PC-3 (cell line): Measurements from ENCODE around the gene GJA3. TPM values are rescaled to one million over a fixed set of nuclear protein-coding genes. Genes with fewer than 3 reads are reported as not detected.

Experiments used
- ATAC-seq: fragments of 200-7000 bp; cut with Tn5 transposase; 2 replicates; pipeline ENCODE4 v1.9.1; 2020; ENCODE audit warnings: mild to moderate bottlenecking, moderate library complexity
- BruUV-seq: library from RNA; stranded (reverse); fragments of 400-500 nt; replicated peaks from 2 replicates; lab custom pipeline; 2021; lab: Mats Ljungman, UMichigan
- CTCF ChIA-PET: fragments of 300-600 bp; sonication (Branson Sonifier 250); formaldehyde crosslinking; loops from one replicate; lab custom pipeline; 2022; ENCODE audit warnings: antibody characterized with exemption; lab: Charles Lee
- POLR2A ChIA-PET: fragments of 300-600 bp; sonication (Branson Sonifier 250); formaldehyde crosslinking; loops from one replicate; lab custom pipeline; 2022; ENCODE audit warnings: antibody characterized with exemption; ENCODE audit not compliant: unreplicated experiment; lab: Charles Lee
- DNase-seq: peaks from one replicate; pipeline ENCODE4 v3.0.0-alpha.2; 2015
- H2AFZ ChIP-seq: fragments of 300-600 bp; sonication (generic); 2 replicates; pipeline ENCODE4 v1.6.0; 2016; ENCODE audit warnings: antibody characterized with exemption, low read length
- H3F3A ChIP-seq: fragments of 300-600 bp; sonication (generic); one replicate; pipeline ENCODE4 v1.6.0; 2017; ENCODE audit warnings: antibody characterized with exemption, low read length, control low read depth, mild to moderate bottlenecking; ENCODE audit not compliant: unreplicated experiment
- H3K27ac ChIP-seq: fragments of 300-600 bp; sonication (generic); 2 replicates; pipeline ENCODE4 v1.5.1; 2016; ENCODE audit warnings: mild to moderate bottlenecking, low read length
- H3K27me3 ChIP-seq: fragments of 300-600 bp; sonication (generic); 2 replicates; pipeline ENCODE4 v1.6.1; 2016; ENCODE audit warnings: low read length, mixed read lengths
- H3K36me3 ChIP-seq: fragments of 300-600 bp; sonication (generic); 2 replicates; pipeline ENCODE4 v1.6.1; 2016; ENCODE audit warnings: low read depth, mixed run types, low read length, mixed read lengths
- H3K4me1 ChIP-seq: fragments of 300-600 bp; sonication (generic); 2 replicates; pipeline ENCODE4 v1.5.1; 2016; ENCODE audit warnings: low read length; ENCODE audit not compliant: insufficient read depth
- H3K4me2 ChIP-seq: fragments of 300-600 bp; sonication (generic); 2 replicates; pipeline ENCODE4 v1.6.0; 2016; ENCODE audit warnings: low read length
- H3K4me3 ChIP-seq: fragments of 300-600 bp; sonication (generic); 2 replicates; pipeline ENCODE4 v1.5.1; 2016; ENCODE audit warnings: mild to moderate bottlenecking, low read length, mixed read lengths
- H3K79me2 ChIP-seq: fragments of 300-600 bp; sonication (generic); 2 replicates; pipeline ENCODE4 v1.6.1; 2017; ENCODE audit warnings: low read length, mixed read lengths
- H3K9ac ChIP-seq: fragments of 300-600 bp; sonication (generic); 2 replicates; pipeline ENCODE4 v1.6.0; 2016; ENCODE audit warnings: mild to moderate bottlenecking, low read length
- H3K9me2 ChIP-seq: fragments of 300-600 bp; sonication (generic); replicated peaks from 2 replicates; pipeline ENCODE4 v1.6.1; 2016; ENCODE audit warnings: mixed run types, low read length, mixed read lengths
- H3K9me3 ChIP-seq: fragments of 300-600 bp; sonication (generic); 2 replicates; pipeline ENCODE4 v1.6.1; 2016; ENCODE audit warnings: low read length, mixed read lengths
- H4K20me1 ChIP-seq: fragments of 300-600 bp; sonication (generic); 2 replicates; pipeline ENCODE4 v1.6.1; 2016; ENCODE audit warnings: low read length, mixed read lengths
- CTCF ChIP-seq: fragments of 300-600 bp; sonication (generic); conservative IDR thresholded peaks from 2 replicates; pipeline ENCODE4 v1.5.1; 2017; ENCODE audit warnings: antibody characterized with exemption, low read depth, mild to moderate bottlenecking, low read length
- EZH2 ChIP-seq: fragments of 300-600 bp; sonication (generic); IDR thresholded peaks from one replicate; pipeline ENCODE4 v1.6.1; 2017; ENCODE audit warnings: antibody characterized with exemption, mild to moderate bottlenecking, low read length; ENCODE audit not compliant: unreplicated experiment
- EZH2phosphoT487 ChIP-seq: fragments of 300-600 bp; sonication (generic); IDR thresholded peaks from 2 replicates; pipeline ENCODE4 v1.6.1; 2018; ENCODE audit warnings: mild to moderate bottlenecking, antibody characterized with exemption, low read length, borderline replicate concordance
- intact Hi-C: fragments of 100-400 bp; cut with micrococcal nuclease; formaldehyde crosslinking; loops from 2 replicates; pipeline ENCODE4 v1.9.0; 2023
- total RNA-seq: library from RNA; depleted of rRNA; stranded (reverse); fragments of >200 nt; gene quantifications from 2 replicates; pipeline ENCODE4 v1.2.3, GENCODE V29; 2014

GJA3 gene
- total RNA-seq, 1 experiment from 2014 or later: 0.55 TPM

DNA sequence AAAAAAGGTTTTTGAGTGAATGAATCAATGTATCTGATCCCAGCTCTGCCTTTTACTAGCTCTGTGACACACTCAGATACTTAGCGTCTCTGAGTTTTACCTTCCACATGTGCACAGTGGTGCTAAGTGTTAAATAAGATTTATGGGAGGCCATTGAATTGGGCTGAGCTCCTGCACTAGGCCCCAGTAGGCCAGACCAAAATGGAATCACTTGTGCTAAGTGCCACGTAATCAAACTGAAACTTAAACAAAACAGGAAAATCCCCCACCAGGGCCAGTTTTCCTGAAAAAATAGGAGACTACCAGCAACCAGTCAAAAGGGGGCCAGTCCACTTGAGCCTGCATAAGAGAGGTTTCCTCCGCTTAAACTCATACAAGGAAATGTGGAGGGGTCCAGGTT lies 40.9 kb downstream of the GJA3 start:
- Histone ChIP-seq H3K79me2 (no peaks in the 10 kb centered on the region), H3K9me2 (no peaks in the 10 kb centered on the region), H3K27ac (peak overlapping the region; percentile 27), H3K4me3 (peak overlapping the region; percentile 68), H3K9ac (peak overlapping the region; percentile 21), H4K20me1 (no peaks in the 10 kb centered on the region), H3K9me3 (no peaks in the 10 kb centered on the region), H3K4me2 (peak overlapping the region; percentile 91), H3K4me1 (peaks cover 23% of the 10 kb centered on the region), H3F3A (no peaks in the 10 kb centered on the region), H2AFZ (peak overlapping the region; percentile 81), H3K27me3 (no peaks in the 10 kb centered on the region), H3K36me3 (no peaks in the 10 kb centered on the region)
- intact Hi-C loops: no loop called here
- BruUV-seq: TSS peak; percentile 83
- POLR2A ChIA-PET: interaction anchor here (0.5 to 0.7 kb wide), 3 partner anchors 9 to 405 kb away, joined by 4 read pairs; partner anchors contain the start of gene CRYL1
- DNase-seq (no peak), ATAC-seq (no peak)
- CTCF ChIA-PET: interaction anchor here (0.7 kb wide), 1 partner anchor 18 kb away, joined by 3 read pairs; no protein-coding TSS in a partner anchor
- no peak for TF ChIP-seq EZH2phosphoT487
- TF ChIP-seq CTCF: no peak
- no peak for TF ChIP-seq EZH2

DNA sequence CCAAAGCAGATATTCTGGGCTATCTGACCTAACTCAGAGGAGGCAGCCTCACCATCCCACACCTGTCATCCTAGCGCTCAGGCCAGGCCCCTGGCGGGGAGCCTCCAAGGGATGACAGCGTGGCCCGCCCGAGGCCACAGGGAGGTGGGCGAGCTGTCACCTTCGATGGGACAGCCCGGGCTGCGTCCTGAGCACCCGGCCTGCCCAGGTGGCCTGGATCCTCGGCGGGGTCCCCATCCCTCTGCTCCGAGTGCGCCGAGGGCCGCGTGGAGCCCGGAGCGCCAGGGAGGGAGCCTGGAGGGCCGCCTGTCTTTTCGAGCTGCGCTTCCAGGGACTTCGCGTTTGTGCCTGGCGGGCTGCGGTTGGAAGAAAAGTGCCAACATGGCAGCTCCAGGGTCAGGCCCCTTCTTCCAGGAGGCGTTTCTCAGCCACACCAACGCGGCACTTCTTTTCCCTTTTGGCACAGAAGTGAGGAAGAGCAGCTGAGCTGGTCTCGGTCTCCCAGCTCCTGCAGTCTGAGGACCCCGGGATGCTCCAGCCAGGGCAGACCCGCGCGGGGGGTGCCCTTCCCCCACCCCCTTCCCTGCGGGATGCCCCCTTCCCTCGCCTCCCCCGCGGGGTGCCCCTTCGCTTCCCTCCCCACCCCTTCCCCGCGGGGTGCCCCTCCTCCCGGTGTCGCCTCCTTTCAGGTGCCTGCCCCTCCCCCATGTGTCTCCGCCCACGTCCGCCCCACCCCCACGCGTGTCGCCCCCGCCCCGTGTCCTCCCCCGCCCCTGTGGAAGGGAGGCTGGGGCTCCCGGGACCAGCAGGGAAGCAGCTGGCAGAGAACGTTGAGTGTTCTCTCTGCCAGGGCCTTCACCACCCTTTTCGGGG lies 42.3 kb downstream of the GJA3 start:
- Histone ChIP-seq H3F3A (no peaks in the 10 kb centered on the region), H3K4me2 (peak overlapping the region; percentile 89), H3K79me2 (no peaks in the 10 kb centered on the region), H3K27me3 (no peaks in the 10 kb centered on the region), H3K9ac (peak overlapping the region; percentile 68), H4K20me1 (no peaks in the 10 kb centered on the region), H3K27ac (peak overlapping the region; percentile 27; the same call in 1 of the 2 replicates), H3K4me3 (peak overlapping the region; percentile 66), H3K4me1 (peaks cover 20% of the 10 kb centered on the region), H3K9me3 (no peaks in the 10 kb centered on the region), H3K9me2 (no peaks in the 10 kb centered on the region), H3K36me3 (no peaks in the 10 kb centered on the region), H2AFZ (peak overlapping the region; percentile 99)
- ATAC-seq (peak; percentile 10), DNase-seq (peak; percentile 26)
- ChIA-PET POLR2A (interaction anchor here (0.5 to 1.0 kb wide), 3 partner anchors 9 to 1375 kb away, joined by 3 to 4 read pairs (median 3); no protein-coding TSS in a partner anchor), CTCF (interaction anchor here (0.5 kb wide), 1 partner anchor 283 kb away, joined by 3 read pairs; no protein-coding TSS in a partner anchor)
- intact Hi-C loops: no loop called here
- TF ChIP-seq CTCF (no peak), EZH2 (no peak), EZH2phosphoT487 (no peak)
- BruUV-seq: no TSS peak

DNA sequence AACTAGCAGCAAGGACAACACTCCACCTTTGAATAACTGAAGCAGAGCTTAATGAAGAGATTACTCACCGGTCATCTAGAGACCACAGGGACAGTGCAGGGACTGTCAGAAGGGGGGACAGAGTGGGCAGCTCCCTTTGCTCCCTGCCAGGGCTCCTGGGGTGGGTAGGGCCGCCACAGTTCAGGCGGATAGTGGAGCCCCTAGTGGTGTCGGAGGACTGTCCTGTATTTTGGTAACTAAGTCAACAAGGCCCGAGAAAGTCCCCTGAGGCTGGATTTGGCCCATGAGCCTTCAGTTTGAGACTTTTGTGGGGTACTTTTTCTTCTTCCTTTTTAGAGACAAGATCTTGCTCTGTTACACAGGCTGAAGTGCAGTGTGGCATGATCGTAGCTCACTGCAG lies 44.6 kb downstream of the GJA3 start:
- no TSS peak for BruUV-seq
- Histone ChIP-seq H3K27me3 (no peaks in the 10 kb centered on the region), H3K9ac (no peak overlapping the region), H2AFZ (no peak overlapping the region), H3F3A (no peaks in the 10 kb centered on the region), H3K4me2 (no peak overlapping the region), H4K20me1 (no peaks in the 10 kb centered on the region), H3K4me1 (peaks cover 13% of the 10 kb centered on the region), H3K36me3 (no peaks in the 10 kb centered on the region), H3K4me3 (no peak overlapping the region), H3K79me2 (no peaks in the 10 kb centered on the region), H3K9me3 (no peaks in the 10 kb centered on the region), H3K27ac (no peak overlapping the region), H3K9me2 (no peaks in the 10 kb centered on the region)
- no peak for DNase-seq
- TF ChIP-seq EZH2: no peak
- TF ChIP-seq CTCF: no peak; the same call in 1 of the 2 replicates
- TF ChIP-seq EZH2phosphoT487: no peak
- no peak for ATAC-seq
- ChIA-PET POLR2A (interaction anchor here (0.6 kb wide), 1 partner anchor 17 kb away, joined by 4 read pairs; no protein-coding TSS in a partner anchor), CTCF (no interaction called here)
- intact Hi-C loops: no loop called here
